KOPT-K1 (cell line): Measurements from ENCODE around the gene PLXNA2.

Experiments
- H3K27ac ChIP-seq: fragments of 200-600 bp; sonication (generic); 2 replicates; pipeline ENCODE4 v1.5.1; 2016; ENCODE audit warnings: antibody characterized with exemption, mild to moderate bottlenecking, low read depth, low read length; ENCODE audit not compliant: poor library complexity, severe bottlenecking
- H3K36me3 ChIP-seq: fragments of 200-600 bp; sonication (generic); 2 replicates; pipeline ENCODE4 v1.5.1; 2017; ENCODE audit warnings: antibody characterized with exemption, mild to moderate bottlenecking, low read length, moderate library complexity; ENCODE audit not compliant: insufficient read depth
- H3K9me3 ChIP-seq: fragments of 200-600 bp; sonication (generic); 2 replicates; pipeline ENCODE4 v1.5.1; 2017; ENCODE audit warnings: antibody characterized with exemption, low read length, mild to moderate bottlenecking; ENCODE audit not compliant: insufficient read depth, poor library complexity, severe bottlenecking

The PLXNA2 gene

GRCh38 chr1:208227366-208227765 lies 16.8 kb downstream of the PLXNA2 start:
- H3K36me3 ChIP-seq = no peaks in the 10 kb centered on the region
- no peaks in the 10 kb centered on the region for H3K9me3 ChIP-seq
- no peak overlapping the region for H3K27ac ChIP-seq

- Histone ChIP-seq H3K27ac (no peak overlapping the region), H3K36me3 (no peaks in the 10 kb centered on the region), H3K9me3 (no peaks in the 10 kb centered on the region)
These were observed 17.9 kb downstream of the PLXNA2 start for GRCh38 chr1:208225954-208226937.

GRCh38 chr1:208224192-208224713 lies 19.9 kb downstream of the PLXNA2 start:
- Histone ChIP-seq H3K36me3 (no peaks in the 10 kb centered on the region), H3K9me3 (no peaks in the 10 kb centered on the region), H3K27ac (no peak overlapping the region)

GRCh38 chr1:208223136-208223535 lies 21.0 kb downstream of the PLXNA2 start:
- no peaks in the 10 kb centered on the region for H3K36me3 ChIP-seq
- no peak overlapping the region for H3K27ac ChIP-seq
- no peaks in the 10 kb centered on the region for H3K9me3 ChIP-seq

- no peak overlapping the region for H3K27ac ChIP-seq
- H3K9me3 ChIP-seq = no peaks in the 10 kb centered on the region
- no peaks in the 10 kb centered on the region for H3K36me3 ChIP-seq
These were observed 21.6 kb downstream of the PLXNA2 start for GRCh38 chr1:208222376-208223126.

- H3K27ac ChIP-seq = no peak overlapping the region
- H3K9me3 ChIP-seq = no peaks in the 10 kb centered on the region
These were observed 22.9 kb downstream of the PLXNA2 start for GRCh38 chr1:208221291-208221622.

GRCh38 chr1:208219659-208220282 lies 24.4 kb downstream of the PLXNA2 start:
- Histone ChIP-seq H3K36me3 (no peaks in the 10 kb centered on the region), H3K9me3 (no peaks in the 10 kb centered on the region), H3K27ac (no peak overlapping the region)

More at GRCh38 chr1:208221291-208221622, 22.9 kb downstream of the PLXNA2 start:
- H3K36me3 ChIP-seq = no peaks in the 10 kb centered on the region

GRCh38 chr1:208219098-208219658 lies 25.0 kb downstream of the PLXNA2 start:
- Histone ChIP-seq H3K9me3 (no peaks in the 10 kb centered on the region), H3K36me3 (no peaks in the 10 kb centered on the region), H3K27ac (no peak overlapping the region)

GRCh38 chr1:208218237-208219097 lies 25.7 kb downstream of the PLXNA2 start:
- Histone ChIP-seq H3K36me3 (no peaks in the 10 kb centered on the region), H3K27ac (no peak overlapping the region), H3K9me3 (no peaks in the 10 kb centered on the region)

GRCh38 chr1:208217781-208218180 lies 26.4 kb downstream of the PLXNA2 start:
- H3K9me3 ChIP-seq = no peaks in the 10 kb centered on the region
- no peaks in the 10 kb centered on the region for H3K36me3 ChIP-seq
- H3K27ac ChIP-seq = no peak overlapping the region

- no peaks in the 10 kb centered on the region for H3K36me3 ChIP-seq
- H3K27ac ChIP-seq = no peak overlapping the region
- H3K9me3 ChIP-seq = no peaks in the 10 kb centered on the region
These were observed 27.4 kb downstream of the PLXNA2 start for GRCh38 chr1:208216806-208217205.

GRCh38 chr1:208216062-208216461 lies 28.1 kb downstream of the PLXNA2 start:
- H3K9me3 ChIP-seq = no peaks in the 10 kb centered on the region
- no peaks in the 10 kb centered on the region for H3K36me3 ChIP-seq
- H3K27ac ChIP-seq = no peak overlapping the region

- no peaks in the 10 kb centered on the region for H3K9me3 ChIP-seq
- no peak overlapping the region for H3K27ac ChIP-seq
These were observed 28.8 kb downstream of the PLXNA2 start for GRCh38 chr1:208215393-208215792.

GRCh38 chr1:208213786-208214185 lies 30.4 kb downstream of the PLXNA2 start:
- no peak overlapping the region for H3K27ac ChIP-seq
- no peaks in the 10 kb centered on the region for H3K9me3 ChIP-seq
- H3K36me3 ChIP-seq = no peaks in the 10 kb centered on the region

More at GRCh38 chr1:208215393-208215792, 28.8 kb downstream of the PLXNA2 start:
- no peaks in the 10 kb centered on the region for H3K36me3 ChIP-seq
